Measurements from ENCODE around the gene KCTD8. TPM values are rescaled to one million over a fixed set of nuclear protein-coding genes. Genes with fewer than 3 reads are reported as not detected.

Gene KCTD8
- total RNA-seq, 1 donor from 2014 or later = 0.43 TPM

GRCh38 chr4:44147571-44148075 is 301.0 kb downstream of the KCTD8 start:
- Histone ChIP-seq H3K9me3 (no peaks in the 10 kb centered on the region), H3K27ac (no peak overlapping the region), H3K36me3 (no peaks in the 10 kb centered on the region), H3K4me3 (no peak overlapping the region), H3K27me3 (no peaks in the 10 kb centered on the region), H3K4me1 (no peaks in the 10 kb centered on the region)
- no peak for TF ChIP-seq CTCF (IDR thresholded peaks at IDR 0.05)
- no peak for DNase-seq (ENCODE audit: low spot score in 2 of 2)
- intact Hi-C loops (cut with DNase I) = no loop called here

- no peak for DNase-seq (ENCODE audit: low spot score in 2 of 2)
- Histone ChIP-seq H3K36me3 (no peaks in the 10 kb centered on the region), H3K27me3 (no peaks in the 10 kb centered on the region), H3K4me3 (no peak overlapping the region), H3K9me3 (no peaks in the 10 kb centered on the region), H3K27ac (no peak overlapping the region), H3K4me1 (no peaks in the 10 kb centered on the region)
- no peak for TF ChIP-seq CTCF (IDR thresholded peaks at IDR 0.05)
- intact Hi-C loops (cut with DNase I) = no loop called here
These were observed 302.1 kb downstream of the KCTD8 start for GRCh38 chr4:44146516-44146915.

GRCh38 chr4:44145868-44146267 is 302.7 kb downstream of the KCTD8 start:
- intact Hi-C loops (cut with DNase I) = no loop called here
- Histone ChIP-seq H3K4me3 (no peak overlapping the region), H3K9me3 (no peaks in the 10 kb centered on the region), H3K27me3 (no peaks in the 10 kb centered on the region), H3K36me3 (no peaks in the 10 kb centered on the region), H3K27ac (no peak overlapping the region), H3K4me1 (no peaks in the 10 kb centered on the region)
- no peak for TF ChIP-seq CTCF (IDR thresholded peaks at IDR 0.05)
- DNase-seq (ENCODE audit: low spot score in 2 of 2) = no peak

GRCh38 chr4:44132526-44132925 is 316.1 kb downstream of the KCTD8 start:
- Histone ChIP-seq H3K27ac (no peak overlapping the region), H3K4me1 (no peaks in the 10 kb centered on the region), H3K9me3 (no peaks in the 10 kb centered on the region), H3K4me3 (no peak overlapping the region), H3K36me3 (no peaks in the 10 kb centered on the region), H3K27me3 (no peaks in the 10 kb centered on the region)
- TF ChIP-seq CTCF (IDR thresholded peaks at IDR 0.05) = no peak
- intact Hi-C loops (cut with DNase I) = no loop called here
- no peak for DNase-seq (ENCODE audit: low spot score in 2 of 2)

Other genes starting within 250 kb of the KCTD8 start
- gene YIPF7, start 202.8 kb upstream of the KCTD8 start, total RNA-seq = not detected
- 14.5 TPM for gene GUF1, start 229.6 kb upstream of the KCTD8 start, total RNA-seq